GM19239 (cell line): ENCODE data around the gene TSPAN18.

Experiments used
- DNase-seq: peaks from one replicate; pipeline ENCODE4 v3.0.0; 2011; ENCODE audit warnings: low spot score; ENCODE audit not compliant: insufficient read length
- FAIRE-seq: peaks from 2 replicates; lab custom pipeline; 2011; peaks lifted over from hg19 to GRCh38; lab: Jason Lieb, UNC

The TSPAN18 gene

GRCh38 chr11:44755556-44756523 lies 29.1 kb downstream of the TSPAN18 start:
- no peak for FAIRE-seq
- no peak for DNase-seq

- DNase-seq (no peak), FAIRE-seq (no peak)
Observed at GRCh38 chr11:44758983-44759382, 32.2 kb downstream of the TSPAN18 start.

- FAIRE-seq: no peak
Observed at GRCh38 chr11:44759743-44760476, 33.1 kb downstream of the TSPAN18 start.

GRCh38 chr11:44760477-44760872 lies 33.7 kb downstream of the TSPAN18 start:
- no peak for DNase-seq
- FAIRE-seq: no peak

More at GRCh38 chr11:44759743-44760476, 33.1 kb downstream of the TSPAN18 start:
- DNase-seq: no peak

GRCh38 chr11:44760917-44761550 lies 34.3 kb downstream of the TSPAN18 start:
- no peak for FAIRE-seq
- DNase-seq: no peak

GRCh38 chr11:44761551-44761961 lies 34.8 kb downstream of the TSPAN18 start:
- no peak for DNase-seq
- no peak for FAIRE-seq

- DNase-seq (no peak), FAIRE-seq (no peak)
Observed at GRCh38 chr11:44763121-44763820, 36.5 kb downstream of the TSPAN18 start.

GRCh38 chr11:44764583-44764982 lies 37.8 kb downstream of the TSPAN18 start:
- FAIRE-seq (no peak), DNase-seq (no peak)

GRCh38 chr11:44765026-44765595 lies 38.3 kb downstream of the TSPAN18 start:
- DNase-seq (no peak), FAIRE-seq (no peak)

GRCh38 chr11:44765676-44766075 lies 38.9 kb downstream of the TSPAN18 start:
- FAIRE-seq (no peak), DNase-seq (no peak)

GRCh38 chr11:44766112-44766971 lies 39.6 kb downstream of the TSPAN18 start:
- FAIRE-seq: no peak
- DNase-seq: no peak

- DNase-seq (no peak), FAIRE-seq (no peak)
Observed at GRCh38 chr11:44766972-44767278, 40.2 kb downstream of the TSPAN18 start.

- FAIRE-seq (no peak), DNase-seq (no peak)
Observed at GRCh38 chr11:44767421-44767820, 40.7 kb downstream of the TSPAN18 start.

- FAIRE-seq (no peak), DNase-seq (no peak)
Observed at GRCh38 chr11:44770401-44770800, 43.6 kb downstream of the TSPAN18 start.

GRCh38 chr11:44771252-44771734 lies 44.5 kb downstream of the TSPAN18 start:
- DNase-seq (no peak), FAIRE-seq (no peak)

GRCh38 chr11:44771841-44772240 lies 45.1 kb downstream of the TSPAN18 start:
- no peak for FAIRE-seq

GRCh38 chr11:44773351-44773965 lies 46.7 kb downstream of the TSPAN18 start:
- no peak for FAIRE-seq
- DNase-seq: no peak

More at GRCh38 chr11:44771841-44772240, 45.1 kb downstream of the TSPAN18 start:
- no peak for DNase-seq

GRCh38 chr11:44774108-44774507 lies 47.3 kb downstream of the TSPAN18 start:
- DNase-seq (no peak), FAIRE-seq (no peak)
